ENCODE data around the gene XK. TPM values are rescaled to one million over a fixed set of nuclear protein-coding genes. Genes with fewer than 3 reads are reported as not detected.
A peak's percentile ranks its signal among the peaks of the same experiment; 100 is the strongest.

XK gene
- total and polyA plus RNA-seq, 10 of the 15 experiments (the other 5 are each of a cell fraction or from before 2014, with no cell fraction given) = not detected

DNA sequence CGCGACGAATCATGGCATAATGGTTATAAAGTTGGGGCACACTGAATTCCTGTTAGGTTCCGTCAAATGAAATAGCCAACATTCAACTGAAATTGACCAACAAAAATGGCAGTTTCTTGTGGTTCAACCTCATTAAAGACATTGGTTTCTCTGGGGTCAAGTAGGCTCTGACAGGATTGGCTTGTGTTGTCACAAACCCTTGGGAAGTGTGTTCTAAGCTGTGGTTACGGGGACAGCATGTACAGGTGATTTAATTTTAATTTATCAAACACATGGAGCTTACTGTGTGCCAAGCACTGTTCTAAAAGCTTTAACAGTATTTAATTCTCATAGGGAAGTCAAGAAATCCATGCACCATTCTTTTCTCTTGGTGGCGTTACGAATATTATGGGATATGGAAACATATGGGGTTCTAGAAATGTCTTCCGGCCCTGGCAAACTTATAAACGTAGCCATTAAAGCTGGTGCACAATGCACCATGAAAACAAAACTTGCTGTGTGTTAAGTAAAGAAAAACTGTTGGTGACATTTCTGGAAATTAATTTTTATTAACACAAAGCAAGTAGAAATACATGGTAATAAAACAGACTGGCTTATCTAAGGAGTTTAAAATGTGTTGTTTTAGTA, 891 bp downstream of the XK start:
- H3K27me3 ChIP-seq (replicated peaks in 1 of 2; ENCODE audit: control insufficient read depth in 2 of 2, insufficient read depth in 2 of 2, low read length in 1 of 2) = no peaks in the 10 kb centered on the region; a peak in 1 of 4 replicates
- FAIRE-seq (no peak), DNase-seq (ENCODE audit: low read depth, low spot score) (no peak), ATAC-seq (no peak)
- H3K9me3 ChIP-seq (replicated peaks; ENCODE audit: control insufficient read depth, insufficient read depth, low read length) = no peaks in the 10 kb centered on the region
- H3K4me2 ChIP-seq (ENCODE audit: control insufficient read depth, insufficient read depth) = peak overlapping the region; percentile 50; the same call in 1 of the 2 replicates
- in situ Hi-C loops (cut with MboI) = no loop called here
- no peak overlapping the region; the same call in 1 of the 2 replicates for H2AFZ ChIP-seq (ENCODE audit: control insufficient read depth, low read depth, low read length)
- POLR2A ChIA-PET = no interaction called here
- 62% methylated on average over 9 of the region's 9 CpGs for WGBS (ENCODE audit: insufficient coverage, insufficient replicate concordance, low lambda C conversion rate, missing lambda C conversion rate)
- H4K20me1 ChIP-seq (ENCODE audit: control insufficient read depth, insufficient read depth) = no peaks in the 10 kb centered on the region
- TF ChIP-seq, protein P1, sequence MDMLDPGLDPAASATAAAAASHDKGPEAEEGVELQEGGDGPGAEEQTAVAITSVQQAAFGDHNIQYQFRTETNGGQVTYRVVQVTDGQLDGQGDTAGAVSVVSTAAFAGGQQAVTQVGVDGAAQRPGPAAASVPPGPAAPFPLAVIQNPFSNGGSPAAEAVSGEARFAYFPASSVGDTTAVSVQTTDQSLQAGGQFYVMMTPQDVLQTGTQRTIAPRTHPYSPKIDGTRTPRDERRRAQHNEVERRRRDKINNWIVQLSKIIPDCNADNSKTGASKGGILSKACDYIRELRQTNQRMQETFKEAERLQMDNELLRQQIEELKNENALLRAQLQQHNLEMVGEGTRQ (IDR thresholded peaks at IDR 0.05; ENCODE audit: borderline replicate concordance, low read depth, low read length) = no peak
- TF ChIP-seq KDM1A (IDR thresholded peaks at IDR 0.05; ENCODE audit: borderline replicate concordance) (no peak), ZBED1 (IDR thresholded peaks at IDR 0.05; ENCODE audit: borderline replicate concordance) (no peak), FOS (IDR thresholded peaks at IDR 0.05; ENCODE audit: borderline replicate concordance, extremely low read depth, insufficient read length) (no peak), NFYA (IDR thresholded peaks at IDR 0.05; ENCODE audit: borderline replicate concordance, low read depth, low read length) (no peak), ESRRA (IDR thresholded peaks at IDR 0.05; ENCODE audit: low read length) (no peak), IKZF2 (IDR thresholded peaks at IDR 0.05) (no peak), ZNF217 (IDR thresholded peaks at IDR 0.05) (no peak), KLF5 (IDR thresholded peaks at IDR 0.05; ENCODE audit: partially characterized antibody) (no peak), CHD2 (IDR thresholded peaks at IDR 0.05; ENCODE audit: borderline replicate concordance, low read depth, low read length) (no peak), HDGF (IDR thresholded peaks at IDR 0.05) (no peak), SUPT20H (IDR thresholded peaks at IDR 0.05; ENCODE audit: borderline replicate concordance, control insufficient read depth, low read depth, low read length) (no peak), CBFB (IDR thresholded peaks at IDR 0.05; ENCODE audit: low read depth) (no peak)
- TF ChIP-seq, protein P2, sequence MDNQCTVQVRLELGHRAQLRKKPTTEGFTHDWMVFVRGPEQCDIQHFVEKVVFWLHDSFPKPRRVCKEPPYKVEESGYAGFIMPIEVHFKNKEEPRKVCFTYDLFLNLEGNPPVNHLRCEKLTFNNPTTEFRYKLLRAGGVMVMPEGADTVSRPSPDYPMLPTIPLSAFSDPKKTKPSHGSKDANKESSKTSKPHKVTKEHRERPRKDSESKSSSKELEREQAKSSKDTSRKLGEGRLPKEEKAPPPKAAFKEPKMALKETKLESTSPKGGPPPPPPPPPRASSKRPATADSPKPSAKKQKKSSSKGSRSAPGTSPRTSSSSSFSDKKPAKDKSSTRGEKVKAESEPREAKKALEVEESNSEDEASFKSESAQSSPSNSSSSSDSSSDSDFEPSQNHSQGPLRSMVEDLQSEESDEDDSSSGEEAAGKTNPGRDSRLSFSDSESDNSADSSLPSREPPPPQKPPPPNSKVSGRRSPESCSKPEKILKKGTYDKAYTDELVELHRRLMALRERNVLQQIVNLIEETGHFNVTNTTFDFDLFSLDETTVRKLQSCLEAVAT (IDR thresholded peaks at IDR 0.05) = no peak
- TF ChIP-seq, protein P3, sequence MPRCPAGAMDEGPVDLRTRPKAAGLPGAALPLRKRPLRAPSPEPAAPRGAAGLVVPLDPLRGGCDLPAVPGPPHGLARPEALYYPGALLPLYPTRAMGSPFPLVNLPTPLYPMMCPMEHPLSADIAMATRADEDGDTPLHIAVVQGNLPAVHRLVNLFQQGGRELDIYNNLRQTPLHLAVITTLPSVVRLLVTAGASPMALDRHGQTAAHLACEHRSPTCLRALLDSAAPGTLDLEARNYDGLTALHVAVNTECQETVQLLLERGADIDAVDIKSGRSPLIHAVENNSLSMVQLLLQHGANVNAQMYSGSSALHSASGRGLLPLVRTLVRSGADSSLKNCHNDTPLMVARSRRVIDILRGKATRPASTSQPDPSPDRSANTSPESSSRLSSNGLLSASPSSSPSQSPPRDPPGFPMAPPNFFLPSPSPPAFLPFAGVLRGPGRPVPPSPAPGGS (IDR thresholded peaks at IDR 0.05; ENCODE audit: borderline replicate concordance, insufficient read depth, low read depth, low read length, poor library complexity, severe bottlenecking) = no peak
- RAD21 ChIA-PET (ENCODE audit: unreplicated experiment) = no interaction called here
- no TSS peak for BruUV-seq (replicated peaks)
- no peaks in the 10 kb centered on the region for H3K36me3 ChIP-seq (ENCODE audit: control insufficient read depth in 2 of 2, insufficient read depth in 2 of 2, low read length in 1 of 2)
- H3K4me1 ChIP-seq (ENCODE audit: control insufficient read depth, insufficient read depth, low read length) = no peaks in the 10 kb centered on the region
- no peak overlapping the region for H3K4me3 ChIP-seq
- CTCF ChIA-PET = no interaction called here
- no peak overlapping the region for H3K27ac ChIP-seq (ENCODE audit: control insufficient read depth, insufficient read depth)
- intact Hi-C loops (cut with micrococcal nuclease; ENCODE audit: unreplicated experiment) = no loop called here
- H3K79me2 ChIP-seq (ENCODE audit: control insufficient read depth, insufficient read depth, low read length) = no peaks in the 10 kb centered on the region
- SMC1A ChIA-PET (ENCODE audit: uncharacterized antibody, unreplicated experiment) = interaction anchor here (0.8 kb wide), 1 partner anchor 29 kb away, joined by 5 read pairs; no protein-coding TSS in a partner anchor
- no peak overlapping the region for H3K9ac ChIP-seq (ENCODE audit: control insufficient read depth, insufficient read depth, low read length)
